GM10266 (cell line): ENCODE results near the gene UBAP2L.

Source experiments
- DNase-seq: peaks from one replicate; pipeline ENCODE4 v3.0.0; 2012; ENCODE audit errors: extremely low spot score
- CTCF ChIP-seq: IDR thresholded peaks from 2 replicates; pipeline ENCODE4 v1.5.1; 2012; ENCODE audit warnings: mild to moderate bottlenecking, low read depth; ENCODE audit not compliant: control insufficient read depth, insufficient read depth; ENCODE audit errors: missing control alignments

UBAP2L gene

GRCh38 chr1:154237435-154237834, 16.7 kb downstream of the UBAP2L start:
- no peak for DNase-seq
- no peak for TF ChIP-seq CTCF

GRCh38 chr1:154237880-154238506, 17.2 kb downstream of the UBAP2L start:
- DNase-seq, result no peak
- TF ChIP-seq CTCF, result no peak

GRCh38 chr1:154239491-154239890, 18.7 kb downstream of the UBAP2L start:
- DNase-seq, result no peak
- no peak for TF ChIP-seq CTCF

- DNase-seq, result no peak
- TF ChIP-seq CTCF, result no peak
Observed at GRCh38 chr1:154240294-154240833, 19.6 kb downstream of the UBAP2L start.

- no peak for TF ChIP-seq CTCF
- DNase-seq, result no peak
Observed at GRCh38 chr1:154241703-154242351, 21.1 kb downstream of the UBAP2L start.

- TF ChIP-seq CTCF, result no peak
Observed at GRCh38 chr1:154253671-154254070, 32.9 kb downstream of the UBAP2L start.

GRCh38 chr1:154256686-154257085, 35.9 kb downstream of the UBAP2L start:
- TF ChIP-seq CTCF, result no peak

More at GRCh38 chr1:154253671-154254070, 32.9 kb downstream of the UBAP2L start:
- no peak for DNase-seq

More at GRCh38 chr1:154256686-154257085, 35.9 kb downstream of the UBAP2L start:
- no peak for DNase-seq
